Endothelial cell (in vitro differentiated cells): ENCODE data around the gene CACHD1. TPM values are rescaled to one million over a fixed set of nuclear protein-coding genes. Genes with fewer than 3 reads are reported as not detected.

Source experiments
- DNase-seq: peaks from one replicate; pipeline ENCODE4 v3.0.0; 2021; ENCODE audit warnings: low spot score
- H3K27ac Mint-ChIP-seq: one replicate; pipeline ENCODE4 v1.8.0; 2021; ENCODE audit warnings: mixed read lengths, inconsistent platforms; ENCODE audit not compliant: unreplicated experiment
- H3K27me3 Mint-ChIP-seq: one replicate; pipeline ENCODE4 v1.8.0; 2021; ENCODE audit warnings: mild to moderate bottlenecking, moderate library complexity, mixed read lengths, inconsistent platforms; ENCODE audit not compliant: unreplicated experiment
- H3K36me3 Mint-ChIP-seq: one replicate; pipeline ENCODE4 v1.8.0; 2021; ENCODE audit warnings: mild to moderate bottlenecking, low read depth, mixed read lengths, inconsistent platforms; ENCODE audit not compliant: unreplicated experiment
- H3K4me1 Mint-ChIP-seq: one replicate; pipeline ENCODE4 v1.8.0; 2021; ENCODE audit warnings: mild to moderate bottlenecking, mixed read lengths, inconsistent platforms; ENCODE audit not compliant: unreplicated experiment
- H3K4me3 Mint-ChIP-seq: one replicate; pipeline ENCODE4 v1.8.0; 2021; ENCODE audit warnings: mild to moderate bottlenecking, mixed read lengths, inconsistent platforms; ENCODE audit not compliant: unreplicated experiment
- H3K9me3 Mint-ChIP-seq: one replicate; pipeline ENCODE4 v1.8.0; 2021; ENCODE audit warnings: mixed read lengths, inconsistent platforms; ENCODE audit not compliant: unreplicated experiment
- total RNA-seq: library from RNA; stranded (reverse); fragmentation: NEBNext Ultra II Directional; extraction: Animal tissue kit (Norgen Biotek cat#: 25700); gene quantifications from one replicate; pipeline ENCODE4 v1.2.1, GENCODE V29; 2021; ENCODE audit not compliant: unreplicated experiment
- TF ChIP-seq, protein P1 (sequence below): fragments of 200-600 bp; sonication (generic); IDR thresholded peaks from one replicate; pipeline ENCODE4 v1.5.0; 2021; ENCODE audit warnings: antibody characterized with exemption; ENCODE audit not compliant: unreplicated experiment

Gene CACHD1
- total RNA-seq, 1 donor from 2014 or later = 48.6 TPM

DNA sequence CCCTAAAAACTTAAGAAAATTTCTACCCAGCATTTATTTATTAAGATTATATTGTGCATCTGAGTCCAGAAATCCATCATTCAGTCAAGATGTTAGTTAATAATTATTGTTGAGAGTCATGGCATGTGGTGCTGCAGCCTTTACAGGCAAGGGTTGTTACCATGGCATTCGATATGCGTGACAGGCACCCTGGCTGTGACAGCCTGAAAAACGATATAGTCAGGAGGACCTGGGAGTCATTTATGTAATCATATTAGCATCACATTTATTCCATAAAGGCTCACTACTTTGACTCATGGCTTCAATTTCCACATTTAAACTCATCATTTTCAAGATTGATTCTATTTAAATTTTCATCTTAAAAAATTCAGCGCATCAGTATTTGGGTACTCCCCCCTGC is 68.0 kb downstream of the CACHD1 start:
- H3K4me3 Mint-ChIP-seq = no peak overlapping the region
- H3K9me3 Mint-ChIP-seq = no peaks in the 10 kb centered on the region
- peaks cover 2% of the 10 kb centered on the region for H3K27me3 Mint-ChIP-seq
- H3K27ac Mint-ChIP-seq = no peak overlapping the region
- TF ChIP-seq, protein P1, sequence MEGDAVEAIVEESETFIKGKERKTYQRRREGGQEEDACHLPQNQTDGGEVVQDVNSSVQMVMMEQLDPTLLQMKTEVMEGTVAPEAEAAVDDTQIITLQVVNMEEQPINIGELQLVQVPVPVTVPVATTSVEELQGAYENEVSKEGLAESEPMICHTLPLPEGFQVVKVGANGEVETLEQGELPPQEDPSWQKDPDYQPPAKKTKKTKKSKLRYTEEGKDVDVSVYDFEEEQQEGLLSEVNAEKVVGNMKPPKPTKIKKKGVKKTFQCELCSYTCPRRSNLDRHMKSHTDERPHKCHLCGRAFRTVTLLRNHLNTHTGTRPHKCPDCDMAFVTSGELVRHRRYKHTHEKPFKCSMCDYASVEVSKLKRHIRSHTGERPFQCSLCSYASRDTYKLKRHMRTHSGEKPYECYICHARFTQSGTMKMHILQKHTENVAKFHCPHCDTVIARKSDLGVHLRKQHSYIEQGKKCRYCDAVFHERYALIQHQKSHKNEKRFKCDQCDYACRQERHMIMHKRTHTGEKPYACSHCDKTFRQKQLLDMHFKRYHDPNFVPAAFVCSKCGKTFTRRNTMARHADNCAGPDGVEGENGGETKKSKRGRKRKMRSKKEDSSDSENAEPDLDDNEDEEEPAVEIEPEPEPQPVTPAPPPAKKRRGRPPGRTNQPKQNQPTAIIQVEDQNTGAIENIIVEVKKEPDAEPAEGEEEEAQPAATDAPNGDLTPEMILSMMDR = no peak
- DNase-seq = no peak
- peaks cover 51% of the 10 kb centered on the region for H3K4me1 Mint-ChIP-seq
- no peaks in the 10 kb centered on the region for H3K36me3 Mint-ChIP-seq

DNA sequence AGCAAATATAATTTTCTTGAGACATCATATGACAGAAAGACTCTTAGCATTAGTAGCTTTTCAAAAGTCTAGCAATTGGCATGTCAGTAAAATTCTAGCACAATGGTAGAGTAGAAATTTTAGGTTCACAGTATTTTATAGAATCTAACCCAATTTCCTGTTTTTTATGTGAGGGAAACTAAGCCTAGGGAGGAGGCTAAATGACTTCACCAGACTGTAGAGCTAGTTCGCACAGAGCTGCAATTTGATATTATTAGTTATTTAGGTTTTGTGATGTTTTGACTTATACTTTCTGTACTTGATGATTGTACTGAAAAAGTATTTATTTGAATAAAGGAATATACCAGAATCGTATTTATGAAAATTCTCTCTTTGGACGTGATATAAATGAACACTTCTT is 68.5 kb downstream of the CACHD1 start:
- H3K4me1 Mint-ChIP-seq = peaks cover 51% of the 10 kb centered on the region
- H3K4me3 Mint-ChIP-seq = no peak overlapping the region
- no peaks in the 10 kb centered on the region for H3K36me3 Mint-ChIP-seq
- TF ChIP-seq, protein P1 = no peak
- peaks cover 2% of the 10 kb centered on the region for H3K27me3 Mint-ChIP-seq
- no peak for DNase-seq
- no peaks in the 10 kb centered on the region for H3K9me3 Mint-ChIP-seq
- no peak overlapping the region for H3K27ac Mint-ChIP-seq

DNA sequence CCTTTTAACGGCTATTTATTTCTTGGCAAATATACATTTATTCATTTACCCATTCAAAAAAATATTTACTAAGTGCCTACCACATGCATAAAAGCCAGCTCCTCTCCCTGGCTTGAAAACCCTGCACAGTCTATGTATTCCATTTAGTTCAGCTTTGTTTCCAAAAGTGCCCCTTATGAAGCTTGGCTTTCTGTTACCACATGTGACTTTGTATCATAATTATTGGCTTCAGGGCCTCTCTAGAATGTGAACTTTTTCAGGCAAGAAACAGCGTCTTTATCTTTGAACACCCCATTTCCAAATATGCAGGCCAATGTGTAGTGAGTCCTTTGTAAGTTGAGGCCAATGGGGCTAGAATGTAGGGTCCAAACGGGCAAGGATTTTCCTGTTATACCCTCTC is 69.4 kb downstream of the CACHD1 start:
- H3K27me3 Mint-ChIP-seq = peaks cover 2% of the 10 kb centered on the region
- TF ChIP-seq, protein P1 = no peak

GRCh38 chr1:64539781-64540218 is 69.9 kb downstream of the CACHD1 start:
- no peak for DNase-seq
- Mint-ChIP-seq H3K36me3 (no peaks in the 10 kb centered on the region), H3K27ac (peak overlapping the region; percentile 99), H3K4me1 (peaks cover 57% of the 10 kb centered on the region), H3K27me3 (peaks cover 2% of the 10 kb centered on the region), H3K4me3 (no peak overlapping the region), H3K9me3 (no peaks in the 10 kb centered on the region)
- TF ChIP-seq, protein P1 = no peak

More for the DNA sequence above, 69.4 kb downstream of the CACHD1 start:
- Mint-ChIP-seq H3K36me3 (no peaks in the 10 kb centered on the region), H3K27ac (no peak overlapping the region), H3K4me1 (peaks cover 55% of the 10 kb centered on the region), H3K9me3 (no peaks in the 10 kb centered on the region), H3K4me3 (no peak overlapping the region)
- no peak for DNase-seq

- TF ChIP-seq, protein P1 = no peak
- DNase-seq = no peak
- peaks cover 60% of the 10 kb centered on the region for H3K4me1 Mint-ChIP-seq
- peaks cover 2% of the 10 kb centered on the region for H3K27me3 Mint-ChIP-seq
- no peak overlapping the region for H3K4me3 Mint-ChIP-seq
- peak overlapping the region; percentile 99 for H3K27ac Mint-ChIP-seq
- no peaks in the 10 kb centered on the region for H3K36me3 Mint-ChIP-seq
- no peaks in the 10 kb centered on the region for H3K9me3 Mint-ChIP-seq
Measured at GRCh38 chr1:64540265-64540791, 70.4 kb downstream of the CACHD1 start.
